Renal cortical epithelial cell (primary cell): Measurements from ENCODE around the gene SPIRE1. TPM values are rescaled to one million over a fixed set of nuclear protein-coding genes. Genes with fewer than 3 reads are reported as not detected.
"Not testable (repeated sequence)": the region's sequence is repeated elsewhere in the genome, so short reads cannot be mapped to it uniquely, and the experiment has no call there.

ENCODE experiments used
- DNase-seq: peaks from one replicate; pipeline ENCODE4 v3.0.0-alpha.2; 2011; ENCODE audit warnings: low read depth
- total RNA-seq: library from RNA; depleted of rRNA; stranded (reverse); fragments of >200 nt; gene quantifications from 2 replicates; pipeline ENCODE4 v1.2.3, GENCODE V29; 2014

SPIRE1 gene
- total RNA-seq, 1 donor from 2014 or later: 45.9 TPM

GRCh38 chr18:12552879-12553242 lies 105.0 kb downstream of the SPIRE1 start:
- peak; percentile 51 for DNase-seq

- DNase-seq: peak; percentile 81
Observed at GRCh38 chr18:12551943-12552878, 105.7 kb downstream of the SPIRE1 start.

DNA sequence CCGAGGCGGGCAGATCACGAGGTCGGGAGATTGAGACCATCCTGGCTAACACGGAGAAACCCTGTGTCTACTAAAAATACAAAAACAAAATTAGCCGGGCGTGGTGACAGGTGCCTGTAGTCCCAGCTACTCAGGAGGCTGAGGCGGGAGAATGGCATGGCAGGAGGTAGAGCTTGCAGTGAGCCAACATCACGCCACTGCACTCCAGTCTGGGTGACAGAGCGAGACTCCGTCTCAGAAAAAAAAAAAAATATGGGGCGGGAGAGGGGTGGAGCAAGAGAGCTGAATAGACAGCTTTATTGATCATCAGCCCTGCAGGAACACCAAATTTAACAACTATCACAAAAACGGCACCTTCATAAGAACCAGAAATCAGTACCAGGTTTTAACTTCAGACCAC lies 106.4 kb downstream of the SPIRE1 start:
- not testable (repeated sequence) for DNase-seq

- no peak for DNase-seq
Observed at GRCh38 chr18:12543697-12544096, 114.2 kb downstream of the SPIRE1 start.

- DNase-seq: no peak
Observed at GRCh38 chr18:12540751-12541150, 117.2 kb downstream of the SPIRE1 start.

DNA sequence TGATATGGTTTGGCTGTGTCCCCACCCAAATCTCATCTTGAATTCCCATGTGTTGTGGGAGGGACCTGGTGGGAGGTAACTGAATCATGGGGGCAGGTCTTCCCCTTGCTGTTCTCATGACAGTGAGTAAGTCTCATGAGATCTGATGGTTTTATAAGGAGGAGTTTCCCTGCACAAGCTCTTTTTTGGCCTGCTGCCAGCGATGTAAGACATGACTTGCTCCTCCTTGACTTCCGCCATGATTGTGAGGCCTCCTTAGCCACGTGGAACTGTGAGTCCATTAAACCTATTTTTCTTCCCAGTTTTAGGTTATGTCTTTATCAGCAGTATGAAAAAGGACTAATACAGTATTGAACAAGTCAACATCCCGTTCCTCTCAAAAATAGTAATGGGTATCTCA lies 118.7 kb downstream of the SPIRE1 start:
- DNase-seq: not testable (repeated sequence)

DNA sequence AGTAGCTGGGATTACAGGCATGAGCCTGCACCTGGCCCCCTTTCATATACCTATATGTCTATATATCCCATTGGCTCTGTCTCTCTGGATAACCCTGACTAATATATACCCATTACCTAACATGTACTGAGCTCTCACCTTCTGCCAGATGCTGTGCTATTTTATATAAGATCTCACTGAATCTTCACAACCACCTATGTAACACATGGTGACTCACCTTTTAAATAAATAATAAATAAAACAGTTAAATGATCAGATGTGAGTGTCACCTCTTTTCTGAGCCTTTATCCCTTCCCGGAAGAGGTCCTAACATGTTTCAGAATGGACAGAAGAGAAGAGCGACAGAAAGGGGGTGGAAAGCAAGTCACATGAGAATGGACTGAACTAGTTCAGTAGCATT lies 123.1 kb downstream of the SPIRE1 start:
- DNase-seq: no peak

- DNase-seq: no peak
Observed at GRCh38 chr18:12532661-12533060, 125.2 kb downstream of the SPIRE1 start.

DNA sequence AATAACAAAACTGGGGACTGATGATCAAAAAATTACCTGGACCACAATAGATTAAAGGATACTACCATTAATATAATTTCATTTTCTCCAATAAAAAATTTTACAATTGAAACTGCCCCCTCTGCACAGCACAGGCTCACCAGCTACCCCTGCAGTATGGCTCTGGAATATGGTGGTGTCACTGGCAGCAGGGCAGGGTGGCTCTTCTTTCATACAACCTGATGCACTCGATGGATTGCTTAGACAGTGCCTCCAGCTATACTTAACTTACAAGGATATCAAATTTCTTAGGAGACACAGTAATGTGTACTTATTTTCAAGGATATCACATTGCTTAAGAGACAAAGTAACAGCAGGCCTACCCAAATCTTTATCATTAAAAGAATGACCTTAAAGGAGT lies 126.2 kb downstream of the SPIRE1 start:
- no peak for DNase-seq

DNA sequence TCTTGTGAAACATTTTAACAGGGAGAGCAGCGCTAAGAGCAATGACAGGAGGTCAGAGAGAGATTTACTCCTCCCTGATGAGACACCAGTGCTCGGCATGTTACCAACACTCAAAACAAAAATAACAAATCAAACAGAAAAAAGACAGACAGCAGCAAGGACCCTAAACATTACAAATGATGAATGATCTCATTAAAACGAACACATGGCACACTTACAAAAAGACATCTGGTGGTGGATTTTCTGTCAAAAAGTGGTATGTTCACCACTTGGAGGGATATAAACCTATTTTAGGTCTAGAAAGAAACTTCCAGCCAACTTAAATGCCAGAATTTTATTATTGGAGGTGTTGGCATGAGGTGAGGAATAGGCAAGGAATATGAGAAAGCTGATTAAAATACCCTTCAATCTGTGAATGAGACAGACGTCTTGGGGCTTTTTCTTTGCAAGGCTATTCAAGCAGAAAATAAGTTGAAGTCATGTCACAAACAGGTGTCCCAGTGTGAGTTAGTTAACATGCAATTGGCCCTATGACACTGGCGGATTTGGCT lies 137.4 kb downstream of the SPIRE1 start:
- DNase-seq: peak; percentile 3

DNA sequence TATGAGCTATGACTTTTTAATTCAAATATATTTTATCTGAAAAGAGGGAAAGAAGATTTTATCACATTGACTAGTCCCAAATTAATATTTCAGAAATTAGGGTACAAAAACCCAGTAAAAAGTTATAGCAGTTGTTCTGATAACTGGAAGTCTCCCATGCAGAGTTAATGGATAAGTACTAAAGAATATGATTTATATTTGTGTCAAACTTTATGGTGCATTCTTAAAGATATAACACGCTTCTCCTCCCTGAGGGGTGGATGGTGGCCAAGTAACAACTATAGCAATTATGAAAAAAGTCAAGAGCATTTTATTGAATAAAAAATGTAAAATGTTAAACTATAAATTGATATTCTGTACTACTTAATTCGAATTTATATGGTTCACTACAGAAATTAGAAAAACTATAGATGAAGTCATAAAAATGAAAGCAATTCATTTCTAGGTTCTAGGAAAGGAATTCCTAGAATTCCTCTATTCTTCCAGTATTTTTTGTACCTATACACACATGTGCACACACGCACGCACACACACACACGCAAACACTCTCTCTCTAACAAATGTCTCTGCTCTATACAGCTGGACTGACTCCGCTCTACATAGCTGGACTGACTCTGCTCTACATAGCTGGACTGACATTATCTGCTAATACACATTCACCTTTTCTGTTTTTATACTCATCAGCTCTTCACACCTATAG lies 138.9 kb downstream of the SPIRE1 start:
- DNase-seq: no peak

DNA sequence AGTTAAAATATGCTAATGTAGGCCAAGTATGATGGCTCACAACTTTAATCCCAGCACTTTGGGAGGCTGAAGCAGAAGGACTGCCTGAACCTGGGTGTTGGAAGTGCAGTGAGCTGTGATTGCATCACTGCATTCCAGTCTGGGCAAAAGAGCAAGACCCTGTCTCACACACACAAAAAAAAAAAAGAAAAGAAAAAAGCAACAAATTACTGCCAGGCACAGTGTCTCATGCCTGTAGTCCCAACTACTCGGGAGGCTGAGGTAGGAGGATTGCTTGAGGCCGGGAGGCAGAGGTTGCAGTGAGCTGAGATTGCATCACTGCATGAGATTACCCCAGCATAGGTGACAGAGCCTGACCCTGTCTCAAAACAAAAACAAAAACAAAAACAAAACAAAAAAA lies 139.6 kb downstream of the SPIRE1 start:
- peak; percentile 54 for DNase-seq

GRCh38 chr18:12517142-12517825 lies 140.6 kb downstream of the SPIRE1 start:
- DNase-seq: no peak

GRCh38 chr18:12516049-12516630 lies 141.8 kb downstream of the SPIRE1 start:
- DNase-seq: no peak

GRCh38 chr18:12515550-12515949 lies 142.4 kb downstream of the SPIRE1 start:
- DNase-seq: no peak

DNA sequence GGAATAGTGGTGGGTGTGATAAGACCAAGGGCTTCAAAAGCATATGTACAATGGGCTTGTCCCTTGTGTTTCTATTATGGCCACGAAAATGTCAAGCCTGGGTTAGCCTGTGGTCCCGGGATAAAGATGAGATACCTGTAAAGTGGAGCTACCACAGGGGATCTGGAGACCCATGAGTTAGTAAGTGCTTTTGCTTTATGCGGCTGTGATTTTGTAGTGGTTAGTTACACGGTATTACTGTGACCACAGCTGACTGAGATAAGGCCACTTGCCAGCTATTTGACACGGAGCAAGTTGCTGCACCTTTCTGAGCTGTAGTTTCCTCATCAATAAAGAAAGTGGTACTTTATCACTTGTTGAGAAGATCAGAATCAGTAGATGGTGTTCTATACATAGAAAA lies 150.9 kb downstream of the SPIRE1 start:
- no peak for DNase-seq

DNA sequence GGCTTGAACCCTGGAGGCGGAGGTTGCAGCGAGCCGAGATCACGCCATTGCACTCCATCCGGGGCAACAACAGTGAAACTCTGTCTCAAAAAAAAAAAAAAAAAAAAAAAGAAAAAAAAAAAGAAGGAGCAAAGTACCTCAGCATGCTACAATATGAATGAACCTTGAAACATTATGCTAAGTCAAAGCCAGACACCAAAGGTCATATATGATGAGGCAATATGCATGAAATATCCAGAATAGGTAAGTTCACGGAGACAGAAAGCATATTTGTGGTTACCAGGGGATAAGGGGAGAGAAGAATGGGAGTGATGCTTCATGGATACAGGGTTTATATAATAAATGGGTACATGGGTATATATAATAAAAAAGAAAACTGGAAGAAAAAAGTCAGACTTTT lies 156.9 kb downstream of the SPIRE1 start:
- DNase-seq: no peak

DNA sequence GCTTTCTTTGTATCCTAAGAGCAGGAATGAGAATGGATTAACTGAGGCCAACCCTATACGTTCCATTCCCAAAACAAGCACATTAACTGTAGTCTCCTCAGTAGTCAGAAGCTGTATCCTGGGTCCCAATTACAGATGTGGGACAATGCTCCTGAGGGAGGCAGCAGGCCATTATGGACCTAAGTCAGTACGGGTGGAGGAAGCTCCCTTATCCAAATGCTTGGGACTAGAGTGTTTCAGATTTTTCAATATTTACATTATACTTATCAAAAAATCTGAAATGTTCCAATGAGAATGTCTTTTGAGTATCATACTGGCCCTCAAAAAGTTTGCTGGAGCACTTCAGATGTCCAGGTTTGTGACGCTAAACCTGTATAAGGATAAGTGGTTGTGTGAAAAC lies 160.1 kb downstream of the SPIRE1 start:
- DNase-seq: no peak

- DNase-seq: no peak
Observed at GRCh38 chr18:12497296-12497695, 160.6 kb downstream of the SPIRE1 start.

- DNase-seq: no peak
Observed at GRCh38 chr18:12492907-12493306, 165.0 kb downstream of the SPIRE1 start.

DNA sequence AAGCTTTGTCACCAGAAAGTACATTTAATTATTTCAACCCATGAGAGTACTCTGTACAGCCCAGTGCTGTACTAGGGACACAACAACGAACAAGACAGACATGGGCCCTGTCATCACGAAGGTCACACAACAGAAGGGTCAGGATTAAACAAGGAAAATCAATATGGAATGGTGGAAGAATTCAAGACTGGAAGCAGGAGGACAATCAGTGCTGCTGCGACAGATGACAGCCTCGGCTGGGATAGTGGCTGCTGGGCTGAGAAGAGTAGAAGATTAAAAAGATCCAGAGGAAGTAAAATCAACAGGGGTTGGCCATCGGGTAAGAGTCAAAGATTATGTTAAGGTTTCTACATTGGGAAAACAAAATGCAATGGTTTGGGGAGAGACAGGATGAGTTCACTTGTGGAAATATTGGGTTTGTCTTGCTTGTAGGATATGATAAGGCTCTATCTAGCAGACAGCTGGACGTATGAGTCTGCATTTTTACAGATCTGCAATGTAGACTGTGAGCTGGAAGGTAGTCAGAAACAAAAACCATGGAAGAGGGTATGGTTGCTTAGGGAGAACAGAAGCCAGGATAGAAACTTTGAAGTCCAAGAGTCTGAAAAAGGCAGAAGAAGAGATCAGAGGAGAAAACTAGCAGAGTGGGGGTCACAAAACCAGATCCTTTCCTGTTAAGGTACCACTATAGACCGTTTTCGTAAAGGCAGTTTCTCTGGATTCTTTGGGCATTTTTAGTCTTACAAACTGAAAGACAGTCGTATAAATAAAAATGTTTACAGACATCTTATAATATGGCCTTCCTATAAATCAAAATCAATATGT lies 166.1 kb downstream of the SPIRE1 start:
- DNase-seq: no peak
